ENCODE data around the gene CD101.

The CD101 gene

DNA sequence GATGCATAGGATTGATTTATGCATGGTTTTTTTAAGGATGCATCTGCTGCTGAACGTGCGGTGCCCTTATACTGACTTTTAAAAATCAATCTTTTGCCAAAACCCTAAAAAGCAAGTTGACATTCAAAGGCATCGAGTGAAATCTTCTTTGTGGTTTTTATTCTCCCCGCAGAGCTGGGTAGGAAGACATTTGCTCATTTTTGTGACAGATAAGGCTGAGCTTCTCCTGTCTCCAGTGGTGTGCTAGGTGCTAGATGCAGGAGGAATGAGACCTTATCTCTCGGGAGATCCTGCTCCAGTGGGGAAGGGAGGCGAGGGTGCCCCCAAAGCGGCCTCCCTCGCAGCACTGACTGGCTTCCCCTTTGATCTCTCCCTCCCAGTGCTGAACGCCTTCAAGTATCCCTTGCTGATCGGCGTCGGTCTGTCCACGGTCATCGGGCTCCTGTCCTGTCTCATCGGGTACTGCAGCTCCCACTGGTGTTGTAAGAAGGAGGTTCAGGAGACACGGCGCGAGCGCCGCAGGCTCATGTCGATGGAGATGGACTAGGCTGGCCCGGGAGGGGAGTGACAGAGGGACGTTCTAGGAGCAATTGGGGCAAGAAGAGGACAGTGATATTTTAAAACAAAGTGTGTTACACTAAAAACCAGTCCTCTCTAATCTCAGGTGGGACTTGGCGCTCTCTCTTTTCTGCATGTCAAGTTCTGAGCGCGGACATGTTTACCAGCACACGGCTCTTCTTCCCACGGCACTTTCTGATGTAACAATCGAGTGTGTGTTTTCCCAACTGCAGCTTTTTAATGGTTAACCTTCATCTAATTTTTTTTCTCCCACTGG lies 14.9 kb upstream of the CD101 start:
- no peak for FAIRE-seq

DNA sequence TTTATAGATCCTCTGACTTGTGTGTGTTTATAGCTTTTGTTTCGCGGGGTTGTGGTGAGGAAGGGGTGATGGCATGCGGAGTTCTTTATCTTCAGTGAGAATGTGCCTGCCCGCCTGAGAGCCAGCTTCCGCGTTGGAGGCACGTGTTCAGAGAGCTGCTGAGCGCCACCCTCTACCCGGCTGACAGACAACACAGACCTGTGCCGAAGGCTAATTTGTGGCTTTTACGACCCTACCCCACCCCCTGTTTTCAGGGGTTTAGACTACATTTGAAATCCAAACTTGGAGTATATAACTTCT lies 14.4 kb upstream of the CD101 start:
- no peak for FAIRE-seq

DNA sequence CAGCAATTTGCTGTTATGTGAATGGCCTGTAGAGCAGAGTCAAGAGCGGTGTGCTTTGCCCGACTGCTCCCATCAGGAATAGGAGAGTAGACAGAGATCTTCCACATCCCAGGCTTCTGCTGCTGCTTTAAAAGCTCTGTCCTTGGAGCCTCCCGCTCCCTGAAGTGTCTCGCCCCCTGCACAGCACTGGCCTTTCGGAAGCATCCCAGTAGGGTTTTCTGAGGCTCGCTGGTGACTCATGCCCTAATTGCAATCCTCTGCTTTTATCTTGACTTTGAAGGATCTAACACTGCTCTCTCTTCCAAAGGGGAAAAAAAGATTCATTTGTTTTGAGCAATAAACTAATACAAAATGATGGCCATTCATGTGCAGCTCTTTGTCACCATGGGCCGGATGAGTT lies 13.3 kb upstream of the CD101 start:
- no peak for FAIRE-seq

DNA sequence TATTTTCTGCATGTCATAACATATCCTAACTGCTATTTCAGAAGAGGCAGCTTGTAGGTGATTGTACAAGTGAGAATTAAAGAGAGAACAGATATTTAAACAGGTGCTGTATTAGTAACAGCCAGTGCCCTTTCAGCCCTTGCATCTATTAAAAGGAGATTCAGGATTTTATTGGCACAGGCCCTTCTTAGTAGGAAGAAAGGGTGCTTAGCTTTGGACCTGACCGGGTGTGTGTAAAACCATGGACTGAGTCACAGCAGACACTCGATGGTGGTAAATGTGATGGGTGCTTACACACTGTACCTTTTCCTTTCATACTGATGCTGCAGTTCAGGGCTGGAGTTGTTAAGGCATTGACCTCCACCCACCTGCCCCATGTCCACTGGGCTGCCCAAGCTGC lies 12.7 kb upstream of the CD101 start:
- FAIRE-seq = no peak

DNA sequence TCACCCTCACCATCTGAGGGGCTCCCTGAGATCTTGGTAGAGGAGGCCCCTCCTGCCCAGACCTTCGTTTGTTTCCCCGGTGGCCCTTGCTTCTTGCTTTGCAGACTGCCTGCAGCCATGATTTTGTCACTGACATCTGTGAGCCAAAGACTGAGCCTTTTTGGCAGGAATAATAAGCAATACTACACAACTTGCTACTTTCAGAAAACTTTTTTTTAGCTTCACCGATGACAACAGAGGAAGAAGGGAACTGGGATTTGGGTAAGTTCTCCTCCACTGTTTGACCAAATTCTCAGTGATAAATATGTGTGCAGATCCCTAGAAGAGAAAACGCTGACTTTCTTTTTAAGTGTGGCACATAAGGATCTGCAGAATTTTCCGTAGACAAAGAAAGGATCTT lies 11.7 kb upstream of the CD101 start:
- no peak for FAIRE-seq

DNA sequence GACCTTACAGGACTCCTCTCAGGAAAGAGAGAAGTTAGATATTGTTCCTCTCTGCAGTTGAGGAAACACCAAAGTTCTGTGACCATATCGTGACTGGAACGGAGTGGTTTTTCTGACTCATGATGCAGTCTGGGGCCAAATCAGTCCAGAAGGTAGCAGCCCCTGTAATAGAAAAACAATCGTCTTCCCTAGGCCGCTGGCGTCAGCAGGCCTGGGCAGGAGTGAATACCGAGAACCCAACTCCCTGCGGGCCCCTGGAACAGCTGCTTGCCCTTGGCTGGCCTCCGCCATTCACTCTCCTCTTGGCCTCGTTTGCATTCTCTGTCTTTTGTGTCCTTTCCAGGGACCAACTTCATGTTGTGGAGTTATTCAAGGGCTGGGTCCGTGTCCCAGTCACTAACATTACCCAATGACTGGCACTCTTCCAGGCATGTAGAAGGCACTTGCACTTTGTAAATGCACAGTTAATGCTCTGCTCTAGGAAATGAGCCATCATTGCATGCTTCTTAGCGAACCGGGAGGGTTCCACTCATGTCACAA lies 10.9 kb upstream of the CD101 start:
- no peak for FAIRE-seq

DNA sequence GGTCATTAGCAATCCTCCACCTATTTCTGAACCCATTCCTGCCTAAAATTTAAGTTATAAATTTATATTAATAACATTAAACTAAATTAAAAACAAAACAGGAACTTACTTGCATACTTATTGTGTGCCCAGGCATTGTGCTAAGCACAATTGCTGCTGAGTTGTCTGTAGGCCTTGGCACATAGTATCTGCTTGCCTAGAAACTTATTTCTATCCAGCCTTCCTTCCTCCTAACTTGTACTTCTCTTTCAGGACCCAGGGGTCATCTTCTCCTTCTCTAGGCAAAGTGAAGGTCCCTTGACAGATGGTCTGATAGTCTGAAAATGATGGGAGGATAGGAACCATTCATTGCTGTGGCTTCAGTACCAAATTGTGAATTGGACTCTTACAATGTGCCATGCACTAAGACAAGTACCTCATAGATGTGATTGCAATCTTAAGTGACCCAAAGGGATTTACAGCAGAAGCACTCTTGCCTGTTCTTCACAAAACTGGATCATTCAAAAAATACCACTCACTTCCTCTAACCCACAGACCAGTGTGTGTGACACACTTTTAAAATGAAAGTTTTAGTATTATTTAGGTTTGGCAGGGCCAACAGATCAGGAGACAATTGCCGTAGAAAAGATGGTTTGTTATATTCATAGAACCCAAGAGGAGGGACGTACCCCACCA lies 10.3 kb upstream of the CD101 start:
- no peak for FAIRE-seq

DNA sequence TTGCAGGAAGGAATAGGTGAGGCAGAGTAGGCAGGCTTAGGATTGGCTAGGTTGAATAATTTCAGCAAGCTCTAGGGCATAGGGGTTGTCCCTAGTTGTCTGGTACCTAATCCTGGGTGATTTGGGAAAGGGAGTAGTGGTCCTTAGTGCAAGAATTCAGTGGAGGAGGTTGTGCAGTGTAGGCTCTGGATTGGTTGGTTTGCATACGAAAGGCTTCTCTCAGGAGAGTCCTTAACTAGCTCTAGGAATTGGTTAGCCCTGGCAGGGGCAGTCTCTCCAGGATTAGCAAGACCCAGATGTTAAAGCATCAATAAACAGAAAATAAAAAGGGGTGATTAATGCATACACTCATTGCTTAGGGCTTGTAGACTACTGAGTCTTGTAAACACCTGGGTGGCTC lies 9.6 kb upstream of the CD101 start:
- no peak for FAIRE-seq

DNA sequence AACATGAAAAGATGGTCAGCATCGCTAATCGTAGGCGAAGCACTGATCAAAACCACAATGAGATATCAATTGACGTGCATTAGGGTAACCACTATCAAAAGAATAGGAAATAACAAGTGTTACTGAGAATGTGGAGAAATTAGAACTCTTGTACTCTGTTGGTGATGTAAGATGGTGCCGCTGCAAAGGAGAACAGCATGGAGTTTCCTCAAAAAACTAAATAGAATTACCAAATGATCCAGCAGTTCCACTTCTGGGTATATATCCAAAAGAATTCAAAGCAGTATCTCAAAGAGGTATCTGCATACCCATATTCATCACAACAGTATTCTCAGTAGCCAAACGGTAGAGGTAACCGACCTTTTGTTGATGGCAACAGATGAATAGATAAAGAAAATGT lies 8.3 kb upstream of the CD101 start:
- FAIRE-seq = no peak

DNA sequence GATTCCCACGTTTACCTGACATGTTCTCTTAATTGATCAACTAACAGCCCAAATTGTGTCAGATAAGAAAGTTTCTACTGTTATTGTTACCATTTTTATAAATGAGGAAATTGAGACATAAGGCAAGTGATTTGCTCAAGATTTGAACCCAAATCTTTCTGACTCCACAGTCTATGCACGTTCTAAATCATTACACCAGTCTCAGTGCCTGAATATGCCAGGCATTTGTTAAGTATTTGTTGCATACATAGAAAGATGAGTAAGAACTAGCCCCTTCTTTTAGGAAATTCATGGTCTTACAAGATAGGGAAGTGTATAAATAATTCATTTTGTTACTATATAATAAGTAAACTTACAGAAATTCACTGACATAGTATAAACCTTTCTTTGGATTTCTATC lies 7.1 kb upstream of the CD101 start:
- FAIRE-seq = no peak

DNA sequence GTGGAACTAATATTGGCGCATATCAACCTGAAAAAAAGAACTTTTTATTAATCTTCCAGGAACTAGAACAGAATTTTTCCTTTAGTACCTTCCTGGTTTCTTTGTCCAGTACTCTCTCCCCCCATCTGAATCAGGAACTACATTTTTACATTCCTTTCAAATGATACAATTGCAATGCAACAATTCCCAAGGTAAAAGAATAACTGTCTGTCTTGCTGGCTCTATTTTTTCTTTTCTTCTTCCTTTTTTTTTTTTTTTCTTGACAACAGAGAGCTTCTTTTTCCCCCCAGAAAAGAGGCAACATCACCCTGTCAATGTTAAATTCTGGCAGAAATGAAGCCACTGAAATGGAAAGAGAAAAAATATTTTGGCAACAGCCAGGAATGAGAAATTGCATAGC lies 4.5 kb upstream of the CD101 start:
- FAIRE-seq = no peak

DNA sequence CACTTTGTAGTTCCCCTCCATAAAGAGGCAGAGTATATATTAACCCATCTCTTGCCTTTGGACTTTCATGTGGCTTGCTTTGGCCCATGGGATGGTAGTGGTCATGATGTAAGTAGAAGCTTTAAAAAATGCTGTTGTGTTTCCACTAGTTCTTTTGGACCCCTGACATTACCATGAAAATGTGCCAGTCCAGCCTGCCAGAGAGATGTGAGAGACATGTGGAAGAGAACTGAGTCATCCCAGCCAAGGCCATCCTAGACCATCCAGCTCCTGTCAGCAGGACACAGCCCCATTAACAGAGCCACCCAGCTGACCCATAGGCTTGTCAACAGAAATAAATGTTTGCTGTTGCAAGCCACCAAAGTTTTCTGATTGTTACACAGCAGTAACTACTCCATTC lies 3.9 kb upstream of the CD101 start:
- FAIRE-seq = no peak

DNA sequence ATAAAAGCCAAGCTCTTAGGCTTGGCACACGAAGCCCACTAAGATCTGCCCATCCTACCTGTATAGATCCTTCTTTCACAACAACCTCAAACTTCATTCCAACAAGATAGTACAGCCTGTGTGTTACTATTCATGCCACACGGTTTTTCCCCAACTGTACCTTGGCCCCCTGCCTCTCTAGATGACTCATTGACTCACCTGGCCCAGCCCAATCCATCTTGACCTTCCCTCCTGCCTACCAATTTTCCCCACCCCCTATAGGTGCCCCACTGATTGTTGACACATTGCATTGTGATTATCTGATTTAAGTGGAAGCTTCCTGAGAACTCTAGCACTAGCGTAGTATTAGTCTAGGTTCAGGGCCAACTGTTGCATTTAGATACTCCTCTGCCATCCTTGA lies 2.0 kb upstream of the CD101 start:
- no peak for FAIRE-seq

DNA sequence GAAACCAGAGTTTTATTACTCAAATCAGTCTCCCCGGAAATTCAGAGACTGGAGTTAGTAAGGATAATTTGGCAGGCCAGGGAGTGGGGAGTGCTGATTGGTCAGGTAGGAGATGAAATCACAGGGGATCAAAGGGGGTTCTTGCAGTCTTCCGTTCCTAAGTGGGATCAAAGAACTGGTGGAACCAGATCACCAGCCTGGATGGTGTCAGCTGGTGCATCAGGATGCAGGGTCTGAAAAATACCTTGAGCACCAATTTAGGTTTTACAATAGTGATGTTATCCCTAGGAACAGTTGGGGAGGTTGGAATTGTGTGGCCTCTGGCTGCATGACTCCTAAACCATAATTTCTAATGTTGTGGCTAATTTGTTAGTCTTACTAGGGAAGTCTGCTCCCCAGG lies 1.4 kb upstream of the CD101 start:
- no peak for FAIRE-seq

DNA sequence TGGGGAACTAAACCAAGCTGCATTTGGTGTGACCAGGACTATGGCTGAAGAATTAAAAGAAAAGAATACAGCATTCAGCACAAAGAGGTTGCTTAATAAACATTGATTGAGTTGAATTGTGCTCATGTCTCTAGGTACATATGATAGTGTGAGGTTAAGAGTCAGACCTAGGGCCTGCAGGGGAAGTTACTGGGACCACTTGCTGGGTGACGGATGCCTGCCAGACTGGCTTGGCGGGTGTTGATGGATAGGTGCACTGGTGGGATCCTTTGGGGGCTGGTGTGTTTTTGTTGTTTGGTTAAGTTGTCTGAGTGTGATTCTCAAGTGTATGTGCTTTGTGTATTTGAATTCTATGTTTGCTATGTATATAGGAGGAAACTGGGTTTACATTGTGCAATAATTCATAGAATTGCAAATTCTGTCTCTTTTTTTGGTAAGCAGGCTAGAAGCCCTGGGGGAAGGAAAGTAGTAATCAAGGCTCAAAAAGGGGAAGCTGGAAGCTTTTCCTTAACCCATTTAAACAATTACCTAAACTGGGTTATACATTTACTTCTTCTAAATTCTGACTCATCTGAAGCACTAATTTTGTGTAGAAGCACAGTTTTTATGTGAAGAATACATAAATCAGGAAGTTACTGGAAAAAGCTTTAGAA lies 1.8 kb downstream of the CD101 start:
- FAIRE-seq = no peak

DNA sequence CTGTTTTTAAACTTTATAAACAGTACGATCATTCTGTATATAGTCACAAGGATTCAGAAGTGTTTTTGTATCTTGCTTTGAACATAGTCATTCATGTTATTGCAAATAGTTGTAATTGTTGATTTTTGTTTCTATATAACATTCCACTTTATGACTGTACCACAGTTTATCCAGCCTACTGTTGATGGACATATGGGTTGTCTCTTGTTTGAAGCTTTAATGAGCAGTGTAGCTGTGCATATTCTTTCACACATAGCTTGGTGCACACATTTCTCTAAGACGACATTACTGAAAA lies 6.1 kb downstream of the CD101 start:
- no peak for FAIRE-seq

DNA sequence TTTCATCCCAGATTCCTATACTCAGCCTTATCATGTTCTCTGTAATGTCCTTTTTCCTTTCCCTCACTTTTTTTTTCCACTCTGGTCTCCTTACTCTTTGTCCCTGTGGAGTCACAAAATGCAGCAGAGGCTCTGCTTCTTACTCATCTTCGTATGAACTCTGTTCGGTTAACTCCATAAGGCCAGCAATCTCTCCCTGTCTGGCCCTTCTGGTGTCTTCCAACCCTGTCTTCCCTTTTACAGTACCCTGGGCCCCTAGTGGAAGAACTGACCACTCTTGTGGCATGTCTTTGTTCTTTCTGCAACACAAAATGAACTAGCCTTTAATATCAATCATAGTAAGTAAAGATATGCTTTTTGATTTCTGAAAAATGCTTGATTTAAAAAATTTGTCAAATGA lies 7.1 kb downstream of the CD101 start:
- FAIRE-seq = no peak

DNA sequence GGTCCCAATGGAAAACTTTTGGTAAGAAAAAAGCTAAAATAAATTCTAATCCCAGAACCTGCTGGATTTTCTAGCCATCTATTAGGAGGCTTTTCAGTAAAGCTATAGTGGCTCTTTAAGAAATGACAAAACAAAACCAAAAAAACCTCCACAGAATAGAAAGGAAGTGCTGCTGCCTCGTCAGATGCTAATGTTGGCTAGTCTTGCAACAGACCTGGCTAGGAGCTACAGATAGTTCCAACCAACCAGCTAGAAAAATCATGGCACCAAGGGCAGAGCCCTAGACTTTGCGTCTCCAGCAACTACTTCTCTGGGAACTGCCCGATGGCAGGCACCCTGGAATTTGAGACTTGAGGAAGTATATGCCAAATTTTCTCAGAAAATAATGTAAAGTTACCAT lies 7.6 kb downstream of the CD101 start:
- no peak for FAIRE-seq

DNA sequence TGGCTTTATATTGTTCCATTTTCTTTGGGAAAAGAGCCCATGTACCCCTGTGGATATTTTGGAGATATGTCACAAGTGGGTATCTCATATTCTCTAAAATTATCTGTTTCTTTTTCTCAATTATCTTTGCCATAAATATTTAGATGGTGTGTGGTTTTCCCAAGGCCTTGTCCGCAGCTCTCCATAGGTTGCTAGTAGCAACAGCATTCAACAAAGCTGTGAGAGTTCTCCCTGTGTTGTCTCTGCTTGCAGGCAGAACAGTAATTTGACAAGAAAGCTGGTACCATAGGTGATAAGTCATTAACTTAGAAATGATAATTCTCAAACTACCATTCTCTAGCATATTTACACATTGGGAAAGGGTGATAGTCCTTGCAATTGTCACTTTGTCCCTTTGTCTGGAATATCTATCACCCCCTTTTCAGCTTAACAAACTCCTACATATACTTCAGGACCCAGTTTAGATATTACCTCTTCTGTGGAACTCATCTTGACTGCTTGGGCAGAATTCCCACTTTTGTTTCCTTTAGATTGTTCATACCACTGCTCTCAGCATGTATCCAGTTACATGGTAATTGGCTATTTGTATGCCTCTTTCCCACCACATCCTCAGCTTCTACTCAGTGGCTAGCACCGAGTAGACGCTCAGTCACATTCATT lies 8.9 kb downstream of the CD101 start:
- FAIRE-seq = no peak

DNA sequence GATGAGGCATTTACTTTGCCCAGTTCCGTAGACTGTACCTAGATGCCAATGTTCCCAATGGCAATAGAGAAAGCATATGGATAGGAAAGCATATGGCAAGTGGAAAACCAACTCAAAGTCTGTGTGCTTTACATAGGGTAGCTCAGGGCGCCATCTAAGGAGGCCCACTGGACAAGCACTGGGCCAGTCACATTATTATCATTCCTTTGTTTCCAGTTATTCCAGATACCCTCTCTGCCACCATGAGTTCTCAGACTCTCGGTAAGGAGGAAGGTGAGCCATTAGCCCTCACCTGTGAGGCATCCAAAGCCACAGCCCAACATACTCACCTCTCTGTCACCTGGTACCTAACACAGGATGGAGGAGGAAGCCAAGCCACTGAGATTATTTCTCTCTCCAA lies 9.8 kb downstream of the CD101 start:
- no peak for FAIRE-seq

DNA sequence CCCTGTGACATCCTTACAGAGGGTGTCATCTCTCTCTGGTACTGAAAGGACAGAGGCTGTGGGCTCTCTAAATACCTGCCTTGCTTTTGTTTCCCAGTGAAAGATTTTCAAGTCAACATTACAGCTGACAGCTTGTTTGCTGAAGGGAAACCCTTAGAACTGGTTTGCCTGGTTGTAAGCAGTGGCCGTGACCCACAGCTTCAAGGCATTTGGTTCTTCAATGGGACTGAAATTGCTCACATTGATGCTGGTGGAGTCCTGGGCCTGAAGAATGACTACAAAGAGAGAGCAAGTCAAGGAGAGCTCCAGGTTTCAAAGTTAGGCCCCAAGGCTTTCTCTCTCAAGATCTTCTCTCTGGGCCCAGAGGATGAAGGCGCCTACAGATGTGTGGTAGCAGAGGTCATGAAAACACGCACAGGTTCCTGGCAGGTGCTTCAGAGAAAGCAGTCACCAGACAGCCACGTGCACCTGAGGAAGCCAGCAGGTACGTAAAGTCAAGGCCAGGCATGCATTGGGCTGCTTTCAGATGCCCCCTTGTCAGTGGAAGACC lies 11.8 kb downstream of the CD101 start:
- no peak for FAIRE-seq

DNA sequence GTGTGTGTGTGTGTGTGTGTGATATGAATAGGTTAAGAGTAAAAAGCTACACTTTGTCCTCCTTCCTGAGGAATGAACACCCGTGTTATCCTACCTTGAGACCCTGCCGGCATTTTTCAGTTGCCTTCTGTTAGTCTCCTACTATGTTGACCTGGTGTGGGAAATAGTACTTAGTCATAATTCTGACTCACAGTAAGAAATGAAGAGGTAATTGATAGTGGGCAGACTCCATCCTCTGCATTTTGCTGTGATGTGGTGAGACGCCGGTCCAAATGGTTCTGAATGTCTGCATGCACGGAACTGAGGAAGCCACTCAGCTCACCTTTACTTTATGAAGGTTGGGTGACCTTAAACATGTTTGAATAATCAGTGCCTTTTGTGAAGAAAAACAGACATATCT lies 12.6 kb downstream of the CD101 start:
- FAIRE-seq = no peak

DNA sequence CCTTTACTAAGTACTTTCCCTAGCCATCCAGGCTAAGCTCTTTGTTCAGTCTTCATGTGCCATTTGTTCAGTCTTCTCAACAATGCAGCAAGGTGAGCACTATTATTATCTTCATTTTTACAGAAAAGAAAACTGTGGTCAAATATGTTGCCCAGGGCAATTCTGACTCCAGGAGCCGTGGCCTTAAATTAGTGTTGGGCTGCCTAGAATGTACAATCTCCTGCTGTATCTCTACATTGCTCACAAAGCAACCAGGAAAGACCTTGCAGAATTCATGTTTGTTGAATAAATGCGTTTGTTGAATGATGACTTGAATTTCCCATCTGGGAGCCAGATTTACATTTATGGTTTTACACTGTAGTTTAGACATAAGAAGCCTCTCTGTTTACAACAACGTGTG lies 14.2 kb downstream of the CD101 start:
- no peak for FAIRE-seq

DNA sequence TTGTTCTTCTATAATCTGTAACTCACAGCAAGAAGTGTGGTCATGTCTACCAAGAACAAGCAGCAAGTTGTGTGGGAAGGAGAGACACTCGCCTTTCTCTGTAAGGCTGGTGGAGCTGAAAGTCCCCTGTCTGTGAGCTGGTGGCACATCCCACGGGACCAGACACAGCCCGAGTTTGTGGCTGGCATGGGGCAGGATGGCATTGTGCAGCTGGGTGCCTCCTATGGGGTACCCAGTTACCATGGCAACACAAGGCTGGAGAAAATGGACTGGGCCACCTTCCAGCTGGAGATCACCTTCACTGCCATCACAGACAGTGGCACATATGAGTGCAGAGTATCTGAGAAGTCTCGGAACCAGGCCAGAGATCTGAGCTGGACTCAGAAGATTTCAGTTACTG lies 15.5 kb downstream of the CD101 start:
- FAIRE-seq = no peak

All from TTC549 (cell line).